MM.1S (cell line): ENCODE results near the gene DGCR8.

Experiments used
- EZH2 ChIP-seq: fragments of 300-600 bp; sonication (generic); optimal IDR thresholded peaks from 2 replicates; pipeline ENCODE3; 2017; ENCODE audit warnings: low read depth, mild to moderate bottlenecking, antibody characterized with exemption, low read length, mixed read lengths
- TF ChIP-seq, protein P1 (sequence below): fragments of 300-600 bp; sonication (generic); IDR thresholded peaks from 2 replicates; pipeline ENCODE4 v1.5.1; 2016; ENCODE audit warnings: antibody characterized with exemption, low read length, mixed read lengths

DNA sequence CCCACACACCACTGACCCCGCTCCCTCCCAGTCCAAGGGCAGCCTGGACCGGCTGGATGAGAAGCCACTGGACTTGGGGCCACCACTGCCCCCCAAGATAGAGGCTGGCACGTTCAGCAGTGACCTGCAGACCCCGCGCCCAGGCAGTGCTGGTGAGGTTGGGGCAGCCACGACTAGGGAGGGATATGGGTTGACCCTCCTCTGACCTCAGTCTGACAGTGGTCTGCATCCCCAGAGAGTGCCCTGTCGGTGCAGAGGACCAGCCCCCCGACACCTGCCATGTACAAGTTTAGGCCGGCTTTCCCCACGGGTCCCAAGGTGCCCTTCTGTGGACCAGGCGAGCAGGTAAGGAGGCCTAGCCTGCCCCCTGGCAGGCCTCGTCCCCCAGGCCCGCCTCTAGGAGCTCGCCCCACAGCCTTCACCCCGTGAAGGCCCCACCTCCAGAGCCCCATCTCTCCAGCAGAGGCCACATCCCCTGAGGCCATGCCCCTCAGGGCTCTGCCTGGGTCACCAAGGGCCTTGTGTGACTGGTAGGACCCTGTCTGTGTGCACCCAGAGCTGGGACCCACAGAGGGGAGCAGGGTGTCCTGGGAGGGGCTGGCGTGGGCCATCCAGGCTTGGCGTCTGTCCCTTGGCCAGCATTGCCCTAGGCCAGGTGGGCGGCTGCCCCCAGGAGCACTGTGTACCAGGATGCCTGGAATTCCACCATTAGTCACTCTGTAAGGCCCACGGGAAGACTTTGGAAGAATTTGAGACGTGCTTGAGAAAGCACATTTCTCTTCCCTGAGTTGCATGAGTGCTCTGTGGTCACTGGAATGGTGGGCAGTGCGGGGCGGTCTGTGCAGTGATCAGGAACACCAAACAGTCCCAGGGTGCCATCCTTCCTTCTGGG lies 61.4 kb downstream of the DGCR8 start:
- no peak for TF ChIP-seq EZH2
- TF ChIP-seq, protein P1, sequence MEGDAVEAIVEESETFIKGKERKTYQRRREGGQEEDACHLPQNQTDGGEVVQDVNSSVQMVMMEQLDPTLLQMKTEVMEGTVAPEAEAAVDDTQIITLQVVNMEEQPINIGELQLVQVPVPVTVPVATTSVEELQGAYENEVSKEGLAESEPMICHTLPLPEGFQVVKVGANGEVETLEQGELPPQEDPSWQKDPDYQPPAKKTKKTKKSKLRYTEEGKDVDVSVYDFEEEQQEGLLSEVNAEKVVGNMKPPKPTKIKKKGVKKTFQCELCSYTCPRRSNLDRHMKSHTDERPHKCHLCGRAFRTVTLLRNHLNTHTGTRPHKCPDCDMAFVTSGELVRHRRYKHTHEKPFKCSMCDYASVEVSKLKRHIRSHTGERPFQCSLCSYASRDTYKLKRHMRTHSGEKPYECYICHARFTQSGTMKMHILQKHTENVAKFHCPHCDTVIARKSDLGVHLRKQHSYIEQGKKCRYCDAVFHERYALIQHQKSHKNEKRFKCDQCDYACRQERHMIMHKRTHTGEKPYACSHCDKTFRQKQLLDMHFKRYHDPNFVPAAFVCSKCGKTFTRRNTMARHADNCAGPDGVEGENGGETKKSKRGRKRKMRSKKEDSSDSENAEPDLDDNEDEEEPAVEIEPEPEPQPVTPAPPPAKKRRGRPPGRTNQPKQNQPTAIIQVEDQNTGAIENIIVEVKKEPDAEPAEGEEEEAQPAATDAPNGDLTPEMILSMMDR, result no peak
